H54 (cell line): ENCODE measurements around the gene GCAT.

Experiments used
- DNase-seq: peaks from one replicate; pipeline ENCODE4 v3.0.0; 2011; ENCODE audit warnings: low spot score, mixed read lengths; ENCODE audit not compliant: insufficient read length
- FAIRE-seq: peaks from 3 replicates; lab custom pipeline; 2011; peaks lifted over from hg19 to GRCh38; lab: Jason Lieb, UNC
- POLR2A ChIP-seq: IDR thresholded peaks from 2 replicates; pipeline ENCODE4 v1.6.1; 2011; ENCODE audit warnings: low read depth, mild to moderate bottlenecking, low read length

The GCAT gene

DNA sequence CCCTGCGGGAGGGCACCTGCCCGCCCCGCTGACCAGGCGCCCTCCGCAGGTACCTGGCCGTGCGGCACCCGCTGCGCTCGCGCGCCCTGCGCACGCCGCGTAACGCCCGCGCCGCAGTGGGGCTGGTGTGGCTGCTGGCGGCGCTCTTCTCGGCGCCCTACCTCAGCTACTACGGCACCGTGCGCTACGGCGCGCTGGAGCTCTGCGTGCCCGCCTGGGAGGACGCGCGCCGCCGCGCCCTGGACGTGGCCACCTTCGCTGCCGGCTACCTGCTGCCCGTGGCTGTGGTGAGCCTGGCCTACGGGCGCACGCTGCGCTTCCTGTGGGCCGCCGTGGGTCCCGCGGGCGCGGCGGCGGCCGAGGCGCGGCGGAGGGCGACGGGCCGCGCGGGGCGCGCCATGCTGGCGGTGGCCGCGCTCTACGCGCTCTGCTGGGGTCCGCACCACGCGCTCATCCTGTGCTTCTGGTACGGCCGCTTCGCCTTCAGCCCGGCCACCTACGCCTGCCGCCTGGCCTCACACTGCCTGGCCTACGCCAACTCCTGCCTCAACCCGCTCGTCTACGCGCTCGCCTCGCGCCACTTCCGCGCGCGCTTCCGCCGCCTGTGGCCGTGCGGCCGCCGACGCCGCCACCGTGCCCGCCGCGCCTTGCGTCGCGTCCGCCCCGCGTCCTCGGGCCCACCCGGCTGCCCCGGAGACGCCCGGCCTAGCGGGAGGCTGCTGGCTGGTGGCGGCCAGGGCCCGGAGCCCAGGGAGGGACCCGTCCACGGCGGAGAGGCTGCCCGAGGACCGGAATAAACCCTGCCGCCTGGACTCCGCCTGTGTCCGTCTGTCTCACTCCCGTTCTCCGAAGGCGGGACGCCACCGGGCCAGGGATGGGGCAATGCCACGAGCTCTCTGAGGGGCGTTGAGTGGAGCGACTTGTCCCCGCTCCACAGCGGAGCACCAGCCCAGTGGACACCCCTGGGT, 17.2 kb downstream of the GCAT start:
- DNase-seq (no peak), FAIRE-seq (no peak)
- TF ChIP-seq POLR2A: no peak

DNA sequence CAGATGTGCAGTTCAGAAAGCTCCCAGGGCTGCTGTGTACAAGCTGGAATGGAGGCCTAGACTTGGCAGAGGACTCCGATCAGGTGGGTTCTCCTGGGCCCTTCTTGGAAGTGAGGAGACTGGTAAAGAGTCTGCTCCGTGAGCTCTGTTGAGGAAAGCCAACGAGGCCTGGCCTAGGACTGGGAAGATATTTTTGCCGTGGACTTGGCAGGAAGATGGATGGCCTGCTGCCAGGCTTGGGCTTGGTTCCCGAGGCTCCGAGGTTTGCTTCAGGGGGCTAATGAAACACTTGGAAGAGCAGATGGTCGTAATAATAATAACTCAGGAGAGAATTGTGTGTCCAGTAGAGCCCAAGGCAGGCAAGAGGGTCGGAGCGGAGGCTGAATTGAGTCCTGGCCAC, 19.3 kb downstream of the GCAT start:
- FAIRE-seq (no peak), DNase-seq (no peak)
- TF ChIP-seq POLR2A: no peak

- no peak for FAIRE-seq
Observed at GRCh38 chr22:37830093-37830842, 22.5 kb downstream of the GCAT start.

DNA sequence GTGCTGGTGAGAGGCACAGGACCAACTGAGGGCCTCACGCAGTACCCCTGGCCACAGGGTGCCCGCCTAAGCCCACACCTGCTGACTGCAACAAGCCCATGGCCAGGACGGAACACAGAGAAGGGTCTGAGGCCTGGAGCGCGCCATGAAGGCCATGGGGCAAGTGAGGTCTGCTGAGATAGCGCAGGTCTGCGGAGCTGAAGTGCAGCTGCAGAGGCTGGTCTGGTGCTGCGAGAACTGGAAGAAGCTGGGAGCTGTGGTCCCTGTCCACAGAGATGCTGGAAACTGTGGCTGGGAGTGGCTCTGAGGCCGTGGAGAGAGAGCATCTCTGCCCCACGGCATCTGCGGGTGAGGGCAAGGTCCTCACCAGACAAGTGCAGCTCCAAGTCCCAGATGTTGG, 23.7 kb downstream of the GCAT start:
- FAIRE-seq: no peak
- no peak for TF ChIP-seq POLR2A
- DNase-seq: no peak

More at GRCh38 chr22:37830093-37830842, 22.5 kb downstream of the GCAT start:
- no peak for DNase-seq
- TF ChIP-seq POLR2A: no peak

DNA sequence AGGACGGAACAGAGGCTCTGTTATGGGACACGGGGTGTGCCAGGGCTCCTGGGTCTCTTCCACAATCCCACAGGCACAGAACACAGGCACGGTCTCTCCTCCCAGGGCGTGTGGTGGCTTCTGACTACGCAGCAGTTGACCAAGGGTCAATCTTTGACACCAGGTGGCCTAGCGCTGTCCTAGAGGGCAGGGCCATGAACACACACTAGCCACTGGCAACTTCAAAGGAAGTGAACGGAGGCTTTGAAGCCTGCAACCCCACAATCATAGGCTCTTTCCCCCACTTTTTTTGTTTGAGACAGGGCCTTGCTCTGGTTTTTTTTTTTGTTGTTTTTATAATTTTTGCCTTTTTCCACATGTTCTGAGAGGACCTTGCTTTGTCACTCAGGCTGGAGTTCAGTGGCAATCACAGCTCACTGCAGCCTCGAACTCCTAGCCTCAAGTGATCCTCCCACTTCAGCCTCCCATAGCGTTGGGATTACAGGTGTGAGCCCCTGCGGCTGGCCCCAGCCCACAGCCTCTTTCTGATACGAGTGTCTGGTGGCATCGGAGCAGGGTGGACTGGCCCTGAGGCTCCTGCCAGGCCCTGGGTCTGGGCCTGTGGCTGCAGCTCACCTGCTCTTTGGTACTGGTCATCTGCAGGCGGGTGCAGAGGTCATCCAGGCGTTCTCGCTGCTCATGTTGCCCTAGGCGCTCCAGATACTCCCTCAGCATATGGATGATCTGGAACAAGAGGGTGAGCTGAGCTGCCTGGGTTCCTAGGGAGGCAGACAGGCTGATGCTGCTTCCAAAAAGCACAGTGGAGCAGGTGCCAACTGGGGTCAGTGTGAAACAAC, 24.5 kb downstream of the GCAT start:
- TF ChIP-seq POLR2A: no peak
- FAIRE-seq (no peak), DNase-seq (no peak)

DNA sequence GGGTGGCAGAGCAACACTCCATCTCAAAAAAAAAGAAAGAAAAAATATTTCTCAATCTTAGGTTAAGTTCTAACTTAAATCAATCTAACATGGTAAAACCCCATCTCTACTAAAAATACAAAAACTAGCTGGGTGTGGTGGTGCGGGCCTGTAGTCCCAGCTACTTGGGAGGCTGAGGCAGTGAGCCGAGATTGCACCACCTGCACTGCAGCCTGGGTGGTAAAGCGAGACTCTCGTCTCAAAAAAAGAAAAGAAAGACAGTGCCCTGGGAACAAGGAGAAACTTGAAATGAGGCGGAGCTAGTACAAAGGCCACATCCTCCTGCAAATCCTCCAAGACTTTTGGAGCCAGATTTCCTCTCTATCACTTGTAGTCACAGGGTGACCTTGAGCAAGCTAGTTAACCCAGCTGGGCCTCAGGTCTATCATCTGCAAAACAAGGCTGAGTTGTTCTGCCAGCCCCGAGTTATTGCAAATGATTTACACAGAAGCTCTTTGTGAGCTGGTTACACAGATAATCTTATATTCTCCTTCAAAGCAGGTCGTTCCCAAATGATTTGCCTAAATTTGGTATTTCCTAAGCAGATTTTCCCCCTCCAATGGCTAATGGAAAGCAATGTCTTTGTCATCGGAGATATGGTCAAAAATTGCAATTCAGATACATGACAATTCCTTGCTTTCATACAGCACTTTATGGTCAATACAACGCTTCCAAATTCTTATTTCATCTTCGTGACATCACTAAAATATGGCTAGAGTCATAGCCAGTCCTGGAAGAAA, 34.5 kb downstream of the GCAT start:
- no peak for DNase-seq
- no peak for FAIRE-seq
- TF ChIP-seq POLR2A: no peak

- DNase-seq (no peak), FAIRE-seq (no peak)
- TF ChIP-seq POLR2A: no peak
Observed at GRCh38 chr22:37843741-37844089, 36.0 kb downstream of the GCAT start.

- no peak for TF ChIP-seq POLR2A
- no peak for FAIRE-seq
- no peak for DNase-seq
Observed at GRCh38 chr22:37844904-37845329, 37.2 kb downstream of the GCAT start.

GRCh38 chr22:37846433-37846832, 38.7 kb downstream of the GCAT start:
- no peak for FAIRE-seq
- no peak for TF ChIP-seq POLR2A
- no peak for DNase-seq

- DNase-seq: no peak
- FAIRE-seq: no peak
- TF ChIP-seq POLR2A: no peak
Observed at GRCh38 chr22:37848587-37849088, 40.9 kb downstream of the GCAT start.

GRCh38 chr22:37849089-37849751, 41.5 kb downstream of the GCAT start, which contains the start of gene EIF3L:
TSS of gene EIF3L (plus strand) at chr22:37849419. CDS start at chr22:37849450, 31 bp downstream.
- peak; percentile 79 for TF ChIP-seq POLR2A
- FAIRE-seq: no peak
- peak; percentile 79 for DNase-seq

DNA sequence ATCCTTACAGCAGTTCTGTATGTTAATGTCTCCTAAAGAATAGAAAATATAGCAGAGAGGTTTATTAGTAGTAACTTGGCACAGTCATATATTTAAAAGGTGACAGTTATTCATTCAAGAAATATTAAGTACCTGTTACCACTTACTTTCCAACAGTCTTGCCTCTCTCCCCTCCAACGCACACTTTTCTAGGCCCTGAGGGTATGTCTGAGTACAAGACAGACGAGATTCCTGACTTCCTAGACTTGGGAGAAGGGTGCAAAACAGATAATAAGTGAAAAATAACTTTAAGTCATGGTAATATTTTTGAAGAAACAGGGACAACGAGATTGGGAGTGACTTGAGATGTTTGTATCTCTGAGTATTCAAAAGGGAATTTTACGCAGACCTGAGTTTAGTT, 43.1 kb downstream of the GCAT start:
- DNase-seq (no peak), FAIRE-seq (no peak)
- TF ChIP-seq POLR2A: no peak
